Hepatocyte (in vitro differentiated cells): Measurements from ENCODE around the gene EPAS1.

ENCODE experiments used
- EZH2 ChIP-seq: fragments of 200-600 bp; sonication (generic); IDR thresholded peaks from 2 replicates; pipeline ENCODE4 v1.6.1; 2016; ENCODE audit warnings: antibody characterized with exemption, mild to moderate bottlenecking, borderline replicate concordance
- EZH2phosphoT487 ChIP-seq: fragments of 200-600 bp; sonication (generic); IDR thresholded peaks from one replicate; pipeline ENCODE4 v1.6.1; 2018; ENCODE audit warnings: antibody characterized with exemption, mild to moderate bottlenecking, low read depth, moderate library complexity; ENCODE audit not compliant: unreplicated experiment, severe bottlenecking
- TF ChIP-seq, protein P1 (sequence below): fragments of 200-600 bp; sonication (generic); IDR thresholded peaks from 2 replicates; pipeline ENCODE4 v1.5.1; 2016; ENCODE audit warnings: antibody characterized with exemption, mild to moderate bottlenecking; ENCODE audit not compliant: poor library complexity

DNA sequence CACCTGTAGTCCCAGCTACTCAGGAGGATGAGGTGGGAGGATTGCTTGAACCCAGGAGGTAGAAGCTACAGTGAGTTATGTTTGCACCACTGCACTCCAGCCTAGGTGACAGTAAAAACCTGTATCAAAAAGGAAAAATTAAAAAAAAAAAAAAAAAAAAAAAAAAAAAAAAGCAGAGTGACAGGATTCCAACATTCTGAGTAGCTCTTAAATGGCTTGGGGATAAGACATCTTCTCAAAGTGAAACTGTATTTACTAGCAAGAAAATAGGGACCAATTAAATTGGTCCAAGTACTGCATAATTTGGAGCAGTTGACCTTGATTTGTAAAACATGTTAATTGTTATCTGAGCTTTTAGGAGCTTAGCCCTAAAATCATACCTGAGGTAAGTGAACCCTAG lies 116.4 kb downstream of the EPAS1 start:
- TF ChIP-seq, protein P1, sequence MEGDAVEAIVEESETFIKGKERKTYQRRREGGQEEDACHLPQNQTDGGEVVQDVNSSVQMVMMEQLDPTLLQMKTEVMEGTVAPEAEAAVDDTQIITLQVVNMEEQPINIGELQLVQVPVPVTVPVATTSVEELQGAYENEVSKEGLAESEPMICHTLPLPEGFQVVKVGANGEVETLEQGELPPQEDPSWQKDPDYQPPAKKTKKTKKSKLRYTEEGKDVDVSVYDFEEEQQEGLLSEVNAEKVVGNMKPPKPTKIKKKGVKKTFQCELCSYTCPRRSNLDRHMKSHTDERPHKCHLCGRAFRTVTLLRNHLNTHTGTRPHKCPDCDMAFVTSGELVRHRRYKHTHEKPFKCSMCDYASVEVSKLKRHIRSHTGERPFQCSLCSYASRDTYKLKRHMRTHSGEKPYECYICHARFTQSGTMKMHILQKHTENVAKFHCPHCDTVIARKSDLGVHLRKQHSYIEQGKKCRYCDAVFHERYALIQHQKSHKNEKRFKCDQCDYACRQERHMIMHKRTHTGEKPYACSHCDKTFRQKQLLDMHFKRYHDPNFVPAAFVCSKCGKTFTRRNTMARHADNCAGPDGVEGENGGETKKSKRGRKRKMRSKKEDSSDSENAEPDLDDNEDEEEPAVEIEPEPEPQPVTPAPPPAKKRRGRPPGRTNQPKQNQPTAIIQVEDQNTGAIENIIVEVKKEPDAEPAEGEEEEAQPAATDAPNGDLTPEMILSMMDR: no peak
- TF ChIP-seq EZH2: no peak
- TF ChIP-seq EZH2phosphoT487: no peak
